GM12865 (cell line): Measurements from ENCODE around the gene SLC35B2.
A peak's percentile ranks its signal among the peaks of the same experiment; 100 is the strongest.

ENCODE experiments used
- DNase-seq: peaks from one replicate; pipeline ENCODE4 v3.0.0; 2010; ENCODE audit warnings: low read depth
- H3K4me3 ChIP-seq: 2 replicates; pipeline ENCODE4 v1.5.1; 2011; ENCODE audit warnings: mild to moderate bottlenecking, low read depth, low read length, control low read depth
- TF ChIP-seq, protein P1 (sequence below): IDR thresholded peaks from 2 replicates; pipeline ENCODE4 v1.5.1; 2011; ENCODE audit warnings: low read length, control low read depth, low read depth, inconsistent platforms; ENCODE audit not compliant: insufficient read depth; ENCODE audit errors: missing control alignments

SLC35B2 gene

GRCh38 chr6:44221961-44222335, 35.4 kb downstream of the SLC35B2 start:
- DNase-seq: no peak
- TF ChIP-seq, protein P1, sequence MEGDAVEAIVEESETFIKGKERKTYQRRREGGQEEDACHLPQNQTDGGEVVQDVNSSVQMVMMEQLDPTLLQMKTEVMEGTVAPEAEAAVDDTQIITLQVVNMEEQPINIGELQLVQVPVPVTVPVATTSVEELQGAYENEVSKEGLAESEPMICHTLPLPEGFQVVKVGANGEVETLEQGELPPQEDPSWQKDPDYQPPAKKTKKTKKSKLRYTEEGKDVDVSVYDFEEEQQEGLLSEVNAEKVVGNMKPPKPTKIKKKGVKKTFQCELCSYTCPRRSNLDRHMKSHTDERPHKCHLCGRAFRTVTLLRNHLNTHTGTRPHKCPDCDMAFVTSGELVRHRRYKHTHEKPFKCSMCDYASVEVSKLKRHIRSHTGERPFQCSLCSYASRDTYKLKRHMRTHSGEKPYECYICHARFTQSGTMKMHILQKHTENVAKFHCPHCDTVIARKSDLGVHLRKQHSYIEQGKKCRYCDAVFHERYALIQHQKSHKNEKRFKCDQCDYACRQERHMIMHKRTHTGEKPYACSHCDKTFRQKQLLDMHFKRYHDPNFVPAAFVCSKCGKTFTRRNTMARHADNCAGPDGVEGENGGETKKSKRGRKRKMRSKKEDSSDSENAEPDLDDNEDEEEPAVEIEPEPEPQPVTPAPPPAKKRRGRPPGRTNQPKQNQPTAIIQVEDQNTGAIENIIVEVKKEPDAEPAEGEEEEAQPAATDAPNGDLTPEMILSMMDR: no peak
- H3K4me3 ChIP-seq: no peak overlapping the region

- TF ChIP-seq, protein P1: peak; percentile 93
- DNase-seq: peak; percentile 88
- no peak overlapping the region for H3K4me3 ChIP-seq
Measured at GRCh38 chr6:44221291-44221960, 35.9 kb downstream of the SLC35B2 start.

GRCh38 chr6:44220913-44221290, 36.4 kb downstream of the SLC35B2 start:
- DNase-seq: no peak
- H3K4me3 ChIP-seq: no peak overlapping the region
- TF ChIP-seq, protein P1: no peak

- TF ChIP-seq, protein P1: peak; percentile 1
- no peak for DNase-seq
- H3K4me3 ChIP-seq: peak overlapping the region; percentile 73
Measured at GRCh38 chr6:44219815-44220784, 37.2 kb downstream of the SLC35B2 start.

- peak overlapping the region; percentile 73 for H3K4me3 ChIP-seq
- TF ChIP-seq, protein P1: no peak
- peak; percentile 86 for DNase-seq
Measured at GRCh38 chr6:44219053-44219814, 38.1 kb downstream of the SLC35B2 start.

- DNase-seq: no peak
Measured at GRCh38 chr6:44217332-44218143, 39.8 kb downstream of the SLC35B2 start.

More at GRCh38 chr6:44217332-44218143, 39.8 kb downstream of the SLC35B2 start:
- TF ChIP-seq, protein P1: no peak
- H3K4me3 ChIP-seq: no peak overlapping the region
